ENCODE data around the gene ARFGAP3. TPM values are rescaled to one million over a fixed set of nuclear protein-coding genes. Genes with fewer than 3 reads are reported as not detected.

The ARFGAP3 gene
- total RNA-seq, 1 donor from 2014 or later: 48.9 TPM

GRCh38 chr22:42865536-42865935, 8.5 kb upstream of the ARFGAP3 start:
- no peak for DNase-seq (ENCODE audit: extremely low read depth, low read depth, low spot score)

DNA sequence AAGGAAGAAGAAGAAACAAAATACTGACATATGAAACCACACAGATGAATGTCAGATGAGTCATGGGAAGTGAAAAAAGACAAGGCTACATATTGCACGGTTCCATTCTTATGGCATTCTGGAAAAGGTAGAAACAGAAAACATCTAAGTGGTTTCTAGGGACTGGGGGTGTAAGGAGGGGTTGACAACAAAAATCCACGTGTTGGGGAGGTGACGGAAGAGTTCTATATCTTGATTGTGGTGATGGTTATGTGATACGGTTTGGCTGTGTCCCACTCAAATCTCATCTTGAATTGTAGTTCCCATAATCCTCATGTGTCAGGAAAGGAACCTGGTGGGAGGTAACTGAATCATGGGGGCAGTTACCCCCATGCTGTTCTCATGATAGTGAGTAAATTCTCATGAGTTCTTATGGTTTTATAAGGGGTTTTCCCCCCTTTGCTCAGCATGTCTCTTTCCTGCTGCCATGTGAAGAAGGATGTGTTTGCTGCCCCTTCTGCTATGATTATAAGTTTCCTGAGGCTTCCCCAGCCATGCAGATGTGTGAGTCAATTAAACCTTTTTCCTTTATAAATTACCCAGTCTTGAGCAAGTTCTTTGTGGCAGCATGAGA, 6.4 kb upstream of the ARFGAP3 start:
- no peak for DNase-seq (ENCODE audit: extremely low read depth, low read depth, low spot score)

DNA sequence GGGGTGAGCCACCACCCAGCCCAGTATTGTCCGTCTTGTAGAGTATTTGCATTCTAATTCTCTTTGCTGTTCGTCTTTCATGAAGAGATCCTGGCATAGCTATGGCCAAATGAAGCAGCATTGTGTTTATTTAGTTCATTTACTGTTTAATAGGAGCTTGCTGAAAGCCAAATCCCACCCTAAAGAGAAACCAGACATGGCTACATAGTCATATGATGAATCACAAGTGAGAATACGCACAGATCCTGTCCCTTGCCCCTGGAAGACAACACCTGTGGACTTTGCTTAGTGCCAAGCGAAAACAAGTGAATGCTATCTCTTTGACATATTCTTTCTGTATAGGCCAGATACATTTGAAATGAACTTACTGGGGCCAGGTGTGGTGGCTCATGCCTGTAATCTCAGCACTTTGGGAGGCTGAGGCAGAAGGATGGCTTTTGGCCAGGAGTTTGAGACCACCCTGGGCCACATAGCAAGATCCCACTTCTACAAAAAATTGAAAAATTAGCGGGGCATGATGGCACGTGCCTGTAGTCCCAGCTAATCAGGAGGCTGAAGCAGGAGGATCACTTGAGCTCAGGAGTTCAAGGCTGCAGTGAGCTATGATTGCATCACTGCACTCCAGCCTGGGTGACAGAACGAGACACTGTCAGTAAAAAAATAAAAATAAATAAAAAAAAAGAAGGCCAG, 5.1 kb upstream of the ARFGAP3 start:
- DNase-seq (ENCODE audit: extremely low read depth, low read depth, low spot score): no peak

- DNase-seq (ENCODE audit: extremely low read depth, low read depth, low spot score): no peak
Observed at GRCh38 chr22:42860968-42861367, 3.9 kb upstream of the ARFGAP3 start.

DNA sequence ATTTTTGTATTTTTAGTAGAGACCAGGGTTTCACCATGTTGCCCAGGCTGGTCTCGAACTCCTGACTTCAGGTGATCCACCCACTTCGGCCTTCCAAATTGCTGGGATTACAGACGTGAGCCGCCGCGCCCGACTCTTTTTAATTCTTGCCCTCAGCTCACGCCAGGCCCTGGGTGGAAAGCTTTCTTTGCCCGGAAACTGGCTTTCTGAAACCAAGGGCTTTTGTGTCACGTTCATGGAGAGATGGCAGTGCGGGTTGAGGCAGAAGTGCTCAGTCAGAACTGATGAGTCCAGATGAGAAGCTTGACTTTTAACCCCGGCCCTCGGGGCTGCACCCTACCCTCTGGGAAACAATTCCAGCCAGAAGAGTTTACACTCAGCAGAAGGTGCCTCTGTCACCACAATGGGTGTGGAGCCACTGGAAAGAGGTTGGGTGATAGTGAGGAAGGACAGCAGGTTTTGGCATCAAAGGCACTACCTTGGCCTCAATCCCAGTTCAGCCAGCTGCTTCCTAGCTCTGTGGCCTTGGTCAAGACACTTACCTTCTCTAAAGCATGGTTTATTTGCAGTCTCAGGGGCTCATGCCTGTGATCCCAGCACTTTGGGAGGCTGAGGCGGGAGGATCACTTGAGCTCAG, 890 bp upstream of the ARFGAP3 start:
- no peak for DNase-seq (ENCODE audit: extremely low read depth, low read depth, low spot score)

- DNase-seq (ENCODE audit: extremely low read depth, low read depth, low spot score): no peak
Observed at GRCh38 chr22:42856179-42856864, 751 bp downstream of the ARFGAP3 start.

GRCh38 chr22:42855721-42856120, 1.4 kb downstream of the ARFGAP3 start:
- no peak for DNase-seq (ENCODE audit: extremely low read depth, low read depth, low spot score)

DNA sequence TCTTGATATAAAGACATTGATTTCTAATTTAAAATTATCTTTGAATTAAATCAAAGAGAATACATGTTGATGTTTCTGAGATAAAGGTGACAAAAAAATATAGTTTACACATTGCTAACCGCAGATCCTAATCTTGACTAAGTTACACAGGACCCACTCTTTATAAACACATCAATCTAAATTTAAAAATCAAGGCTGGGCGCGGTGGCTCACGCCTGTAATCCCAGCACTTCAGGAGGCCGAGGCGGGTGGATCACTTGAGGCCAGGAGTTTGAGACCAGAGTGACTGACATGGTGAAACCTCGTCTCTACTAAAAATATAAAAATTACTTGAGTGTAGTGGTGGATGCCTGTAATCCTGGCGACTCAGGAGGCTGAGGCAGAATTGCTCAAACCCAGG, 1.9 kb downstream of the ARFGAP3 start:
- no peak for DNase-seq (ENCODE audit: extremely low read depth, low read depth, low spot score)

- DNase-seq (ENCODE audit: extremely low read depth, low read depth, low spot score): no peak
Observed at GRCh38 chr22:42848941-42849550, 8.0 kb downstream of the ARFGAP3 start.

DNA sequence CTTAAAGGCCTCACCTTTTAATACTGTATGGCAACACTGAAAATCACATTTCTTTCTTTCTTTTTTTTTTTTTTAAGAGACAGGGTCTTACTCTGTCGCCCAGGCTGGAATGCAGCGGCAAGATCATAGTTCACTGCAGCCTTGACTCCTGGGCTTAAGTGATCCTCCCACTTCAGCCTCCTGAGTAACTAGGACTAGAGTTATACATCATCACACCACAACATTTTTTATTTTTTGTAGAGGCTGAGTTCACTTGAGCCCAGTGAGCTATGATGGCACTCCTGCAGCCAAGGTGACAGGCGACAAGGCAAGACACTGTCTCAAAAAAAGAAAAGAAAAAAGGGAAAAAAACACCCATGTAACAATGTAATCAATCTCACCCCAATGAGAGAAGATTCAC, 10.0 kb downstream of the ARFGAP3 start:
- no peak for DNase-seq (ENCODE audit: extremely low read depth, low read depth, low spot score)

GRCh38 chr22:42844756-42845155, 12.3 kb downstream of the ARFGAP3 start:
- no peak for DNase-seq (ENCODE audit: extremely low read depth, low read depth, low spot score)

GRCh38 chr22:42842658-42843370, 14.3 kb downstream of the ARFGAP3 start:
- no peak for DNase-seq (ENCODE audit: extremely low read depth, low read depth, low spot score)

GRCh38 chr22:42841444-42841843, 15.6 kb downstream of the ARFGAP3 start:
- DNase-seq (ENCODE audit: extremely low read depth, low read depth, low spot score): no peak

GRCh38 chr22:42837556-42837955, 19.5 kb downstream of the ARFGAP3 start:
- no peak for DNase-seq (ENCODE audit: extremely low read depth, low read depth, low spot score)

- no peak for DNase-seq (ENCODE audit: extremely low read depth, low read depth, low spot score)
Observed at GRCh38 chr22:42836026-42836425, 21.0 kb downstream of the ARFGAP3 start.

GRCh38 chr22:42834177-42834949, 22.7 kb downstream of the ARFGAP3 start:
- no peak for DNase-seq (ENCODE audit: extremely low read depth, low read depth, low spot score)

DNA sequence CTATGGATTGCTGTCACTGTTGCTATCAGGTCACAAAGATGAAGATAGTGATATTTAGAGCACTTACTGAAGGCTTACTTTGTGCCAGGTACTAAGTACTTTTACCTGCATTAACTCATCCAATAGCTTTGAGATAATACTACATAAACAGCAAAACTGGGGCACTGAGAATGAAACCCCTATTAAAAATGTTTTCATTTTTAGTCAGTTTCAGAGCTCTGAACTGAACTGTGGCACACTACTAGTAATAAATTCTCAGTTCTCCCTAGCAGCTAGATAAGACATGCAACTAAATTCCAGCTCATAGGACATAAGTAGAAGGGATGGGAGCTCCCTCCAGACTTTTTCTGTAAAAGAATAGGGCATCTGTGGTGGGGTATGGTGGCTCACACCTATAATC, 24.0 kb downstream of the ARFGAP3 start:
- no peak for DNase-seq (ENCODE audit: extremely low read depth, low read depth, low spot score)

- DNase-seq (ENCODE audit: extremely low read depth, low read depth, low spot score): no peak
Observed at GRCh38 chr22:42831712-42832111, 25.4 kb downstream of the ARFGAP3 start.

DNA sequence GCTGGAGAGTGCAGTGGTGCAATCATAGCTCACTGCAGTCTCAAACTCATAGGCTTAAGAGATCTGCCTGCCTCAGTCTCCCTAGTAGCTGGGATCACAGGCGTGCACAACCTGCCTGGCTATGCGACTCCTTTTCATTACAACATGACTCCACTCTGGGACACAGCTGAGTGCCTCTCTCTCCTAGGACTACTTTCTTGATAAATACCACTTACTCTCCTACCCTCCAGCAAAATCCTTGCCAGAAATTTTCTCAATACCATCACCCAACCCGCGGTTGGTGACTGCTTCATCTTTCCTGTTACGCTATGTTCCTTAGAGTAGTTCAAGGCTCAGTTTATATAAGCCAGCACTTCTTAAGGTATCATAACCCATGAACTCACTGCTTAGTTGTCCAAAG, 26.9 kb downstream of the ARFGAP3 start:
- DNase-seq (ENCODE audit: extremely low read depth, low read depth, low spot score): no peak

DNA sequence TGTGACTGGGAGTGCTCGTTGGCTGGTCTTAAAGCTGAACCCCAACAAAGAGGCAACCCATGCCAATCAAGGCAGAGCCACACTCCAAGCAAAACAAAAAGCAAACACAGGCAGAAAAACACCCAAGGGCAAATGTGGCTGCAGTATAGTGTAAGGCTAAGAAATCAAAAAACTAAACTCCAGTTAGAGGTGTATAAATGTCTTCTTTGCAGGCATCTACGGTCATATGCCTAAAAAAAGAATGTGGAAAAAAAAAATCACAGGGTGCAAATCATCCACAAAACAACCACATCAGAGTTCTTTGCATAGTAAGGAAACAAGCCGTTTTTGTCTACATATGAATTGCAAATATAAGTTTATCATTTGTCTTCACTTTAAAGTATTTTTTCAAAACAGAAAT, 27.8 kb downstream of the ARFGAP3 start:
- DNase-seq (ENCODE audit: extremely low read depth, low read depth, low spot score): no peak
